DMS 273 (cell line): ENCODE measurements around the gene MTF2.
"Not testable (repeated sequence)": the region's sequence is repeated elsewhere in the genome, so short reads cannot be mapped to it uniquely, and the experiment has no call there.

Experiments
- DNase-seq: peaks from one replicate; lab custom pipeline; 2025; ENCODE audit not compliant: unreplicated experiment; lab: John Stamatoyannopoulos, UW

MTF2 gene

GRCh38 chr1:93140106-93140505, 61.0 kb downstream of the MTF2 start:
- DNase-seq = no peak

GRCh38 chr1:93142161-93142560, 63.1 kb downstream of the MTF2 start:
- DNase-seq = no peak

- DNase-seq = peak; percentile 11
These were observed 64.1 kb downstream of the MTF2 start for GRCh38 chr1:93143136-93143535.

- DNase-seq = no peak
These were observed 64.7 kb downstream of the MTF2 start for GRCh38 chr1:93143769-93144168.

GRCh38 chr1:93148001-93148400, 68.9 kb downstream of the MTF2 start:
- no peak for DNase-seq

- no peak for DNase-seq
These were observed 71.6 kb downstream of the MTF2 start for GRCh38 chr1:93150729-93151128.

- DNase-seq = no peak
These were observed 72.4 kb downstream of the MTF2 start for GRCh38 chr1:93151474-93151873.

DNA sequence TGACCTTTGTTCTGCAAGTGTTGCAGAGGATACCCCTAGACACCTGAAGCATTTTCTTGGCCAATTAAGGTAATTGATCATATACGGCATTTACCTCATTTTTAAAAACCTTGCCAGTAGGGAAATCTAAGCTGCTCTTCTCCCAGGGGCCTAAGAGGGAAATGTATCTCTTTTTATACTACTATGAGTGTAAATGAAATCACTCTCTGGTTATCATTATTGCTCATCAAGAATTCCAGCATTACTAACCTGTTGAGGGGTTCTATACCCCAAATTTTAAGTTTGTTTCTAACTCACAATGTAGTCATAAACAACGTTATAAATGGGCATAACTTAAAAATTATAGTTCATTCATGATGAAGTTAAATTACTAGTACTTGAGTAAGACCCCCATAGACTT, 73.8 kb downstream of the MTF2 start:
- DNase-seq = no peak

- no peak for DNase-seq
These were observed 75.8 kb downstream of the MTF2 start for GRCh38 chr1:93154898-93155297.

DNA sequence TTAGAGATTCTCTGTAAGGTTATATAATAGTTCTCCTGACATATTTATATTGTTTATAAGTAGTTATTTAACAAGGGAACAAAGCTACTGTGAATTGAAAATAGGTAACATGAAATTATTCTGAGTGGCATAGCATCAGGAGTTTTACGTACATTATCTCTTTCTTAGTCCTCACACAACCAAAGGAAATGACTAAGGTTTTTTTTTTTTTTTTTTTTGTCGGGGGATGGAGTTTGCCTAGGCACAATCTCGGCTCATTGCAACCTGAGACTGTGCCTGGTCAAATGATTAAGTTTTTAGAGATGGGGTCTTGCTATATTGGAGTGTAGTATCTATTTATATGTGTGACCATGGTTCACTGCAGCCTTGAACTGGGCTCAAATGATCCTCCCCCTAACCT, 76.3 kb downstream of the MTF2 start:
- no peak for DNase-seq

GRCh38 chr1:93159337-93159736, 80.3 kb downstream of the MTF2 start:
- no peak for DNase-seq

GRCh38 chr1:93163314-93163713, 84.2 kb downstream of the MTF2 start:
- not testable (repeated sequence) for DNase-seq

DNA sequence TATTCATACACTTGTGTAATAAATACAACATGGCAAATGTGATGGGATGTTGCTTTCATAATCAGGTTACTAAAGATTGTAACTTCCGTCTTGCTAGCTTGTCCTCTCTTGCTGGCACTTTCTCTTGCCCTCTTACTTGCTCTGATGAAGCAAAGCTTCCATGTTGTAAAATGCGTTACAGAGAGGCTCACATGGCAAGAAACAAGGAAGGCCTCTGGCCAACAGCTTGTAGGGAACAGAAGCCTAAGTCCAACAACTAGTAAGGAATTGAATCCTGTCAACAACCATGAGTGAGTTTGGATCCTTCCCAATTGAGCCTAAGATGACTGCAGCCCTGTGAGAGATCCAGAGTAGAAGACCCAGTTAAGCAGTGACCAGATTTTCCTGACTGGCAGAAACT, 85.7 kb downstream of the MTF2 start:
- DNase-seq = no peak

DNA sequence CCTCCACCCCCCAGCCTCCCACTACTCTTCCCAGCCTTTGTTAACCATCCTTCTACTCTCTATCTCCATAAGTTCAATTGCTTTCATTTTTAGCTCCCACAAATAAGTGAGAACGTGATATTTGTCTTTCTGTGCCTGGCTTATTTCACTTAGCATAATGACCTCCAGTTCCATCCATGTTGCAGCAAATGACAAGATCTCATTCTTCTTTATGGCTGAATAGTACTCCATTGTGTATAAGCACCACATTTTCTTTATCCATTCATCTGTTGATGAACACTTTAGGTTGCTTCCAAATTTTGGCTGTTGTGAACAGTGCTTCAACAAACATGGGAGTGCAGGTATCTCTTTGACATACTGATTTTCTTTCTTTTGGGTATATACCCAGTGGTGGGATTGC, 86.8 kb downstream of the MTF2 start:
- not testable (repeated sequence) for DNase-seq

GRCh38 chr1:93167006-93167405, 87.9 kb downstream of the MTF2 start:
- DNase-seq = no peak

DNA sequence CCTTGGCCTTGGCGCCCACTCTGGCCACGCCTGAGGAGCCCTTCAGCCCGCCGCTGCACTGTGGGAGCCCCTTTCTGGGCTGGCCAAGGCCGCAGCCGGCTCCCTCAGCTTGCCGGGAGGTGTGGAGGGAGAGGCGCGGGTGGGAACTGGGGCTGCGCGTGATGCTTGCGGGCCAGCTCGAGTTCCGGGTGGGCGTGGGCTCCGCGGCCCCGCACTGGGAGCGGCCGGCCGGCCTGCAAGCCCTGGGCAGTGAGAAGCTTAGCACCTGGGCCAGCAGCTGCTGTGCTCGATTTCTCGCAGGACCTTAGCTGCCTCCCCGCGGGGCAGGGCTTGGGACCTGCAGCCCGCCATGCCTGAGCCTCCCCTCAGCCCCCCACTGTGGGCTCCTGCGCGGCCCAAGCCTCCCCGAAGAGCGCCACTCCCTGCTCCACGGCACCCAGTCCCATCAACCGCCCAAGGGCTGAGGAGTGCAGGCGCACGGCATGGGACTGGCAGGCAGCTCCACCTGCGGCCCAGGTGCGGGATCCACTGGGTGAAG, 91.1 kb downstream of the MTF2 start:
- not testable (repeated sequence) for DNase-seq

GRCh38 chr1:93171549-93172034, 92.5 kb downstream of the MTF2 start:
- DNase-seq = no peak

DNA sequence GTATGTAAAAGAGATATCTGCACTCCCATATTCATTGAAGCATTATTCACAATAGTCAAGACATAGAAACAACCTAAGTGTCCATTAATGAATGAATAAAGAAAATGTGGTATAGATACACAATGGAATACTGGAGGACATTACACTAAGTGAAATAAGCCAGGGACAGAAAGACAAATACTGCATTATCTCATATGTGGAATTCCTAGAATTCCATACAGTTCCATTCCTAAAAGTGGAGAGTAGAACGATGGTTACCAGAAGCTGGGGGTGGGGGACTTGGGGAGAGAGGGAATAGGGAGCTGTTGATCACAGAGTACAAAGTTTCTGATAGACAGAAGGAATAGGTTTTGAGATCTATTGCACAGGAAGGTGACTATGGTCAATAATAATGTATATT, 93.7 kb downstream of the MTF2 start:
- no peak for DNase-seq

DNA sequence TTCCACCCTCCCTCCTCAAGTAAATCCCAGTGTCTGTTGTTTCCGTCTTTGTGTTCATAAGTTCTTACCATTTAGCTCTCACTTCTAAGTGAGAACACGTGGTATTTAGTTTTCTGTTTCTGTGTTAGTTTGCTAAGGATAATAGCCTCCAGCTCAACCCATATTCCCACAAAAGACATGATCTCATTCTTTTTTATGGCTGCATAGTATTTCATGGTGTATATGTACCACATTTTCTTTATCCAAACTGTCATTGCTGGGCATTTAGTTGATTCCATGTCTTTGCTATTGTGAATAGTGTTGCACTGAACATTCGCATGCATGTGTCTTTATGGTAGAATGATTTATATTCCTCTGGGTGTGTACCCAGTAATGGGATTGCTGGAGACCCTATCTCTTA, 95.6 kb downstream of the MTF2 start:
- DNase-seq = not testable (repeated sequence)

- DNase-seq = peak; percentile 46
These were observed 98.9 kb downstream of the MTF2 start for GRCh38 chr1:93177991-93178390.

GRCh38 chr1:93178418-93178817, 99.3 kb downstream of the MTF2 start:
- peak; percentile 55 for DNase-seq

DNA sequence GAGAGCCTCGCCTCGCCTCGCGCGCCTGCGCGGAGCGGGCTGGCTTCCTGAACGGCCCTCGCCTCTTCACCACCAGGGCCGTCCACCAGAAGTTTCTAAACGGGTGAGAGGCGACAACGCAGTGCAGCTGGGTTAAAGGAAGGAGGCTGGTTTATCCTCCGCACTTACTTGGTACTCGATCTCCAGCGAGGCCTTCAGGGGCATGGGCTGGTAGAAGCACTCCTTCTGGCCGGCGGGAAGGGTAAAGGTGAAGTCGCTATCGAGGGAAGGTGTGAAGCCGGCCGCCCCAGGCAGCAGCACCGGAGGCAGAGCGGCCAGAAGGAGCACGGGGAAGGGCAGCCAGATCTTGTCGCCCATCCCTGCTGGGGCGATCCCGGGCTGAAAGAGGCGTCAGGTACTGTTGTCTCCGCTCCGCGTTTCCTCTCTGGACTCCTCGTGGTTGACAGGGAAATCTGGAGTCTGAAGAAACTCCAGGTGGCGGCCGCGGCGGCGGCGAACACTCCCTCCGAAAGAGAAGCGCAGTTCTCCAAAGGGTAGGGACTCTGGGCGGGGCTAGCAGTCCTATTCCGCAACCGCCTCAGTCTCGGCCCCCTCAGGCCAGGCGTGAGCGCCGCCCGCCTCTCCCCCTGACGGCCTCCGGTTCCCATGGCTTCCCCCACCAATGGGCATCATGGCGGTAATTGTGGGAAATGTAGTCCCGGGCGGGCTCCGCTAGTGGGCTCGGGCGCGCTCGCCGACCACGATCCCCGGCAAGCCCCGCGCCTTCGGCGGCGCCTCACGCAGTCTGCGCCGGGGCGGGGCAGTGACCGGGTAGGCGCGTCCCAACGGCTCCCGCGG, 101.0 kb downstream of the MTF2 start, which contains the start of gene TMED5:
TMED5 (minus strand) TSS at position 528 of the 837 bp plus-strand sequence; CDS start at position 357, 171 bp downstream.
- peak; percentile 99 for DNase-seq
